ENCODE data around the gene ATG4C. TPM values are rescaled to one million over a fixed set of nuclear protein-coding genes. Genes with fewer than 3 reads are reported as not detected.

Gene ATG4C
- total RNA-seq, 2 donors from 2014 or later, result 6.5 to 9.4 TPM

- no peaks in the 10 kb centered on the region for H3K4me1 ChIP-seq
- H3K27ac ChIP-seq, result no peak overlapping the region
- no peaks in the 10 kb centered on the region for H3K36me3 ChIP-seq
- no peaks in the 10 kb centered on the region for H3K9me3 ChIP-seq
- no peak overlapping the region for H3K4me3 ChIP-seq
- no peak for TF ChIP-seq CTCF (IDR thresholded peaks at IDR 0.05)
- no peak for DNase-seq (ENCODE audit: low spot score)
- no peaks in the 10 kb centered on the region for H3K27me3 ChIP-seq
Observed at GRCh38 chr1:62836856-62837540, 53.1 kb downstream of the ATG4C start.

- no peaks in the 10 kb centered on the region for H3K27me3 ChIP-seq
- no peak overlapping the region for H3K4me3 ChIP-seq
- H3K9me3 ChIP-seq, result no peaks in the 10 kb centered on the region
- TF ChIP-seq CTCF (IDR thresholded peaks at IDR 0.05), result no peak
- H3K36me3 ChIP-seq, result peaks cover 1% of the 10 kb centered on the region
- no peak overlapping the region for H3K27ac ChIP-seq
- no peaks in the 10 kb centered on the region for H3K4me1 ChIP-seq
- DNase-seq (ENCODE audit: low spot score), result no peak
Observed at GRCh38 chr1:62840555-62840954, 56.6 kb downstream of the ATG4C start.

- H3K36me3 ChIP-seq, result peaks cover 4% of the 10 kb centered on the region
- TF ChIP-seq CTCF (IDR thresholded peaks at IDR 0.05), result peak; percentile 61 to 73
- H3K27me3 ChIP-seq, result no peaks in the 10 kb centered on the region
- H3K27ac ChIP-seq, result no peak overlapping the region
- H3K9me3 ChIP-seq, result no peaks in the 10 kb centered on the region
- H3K4me1 ChIP-seq, result no peaks in the 10 kb centered on the region
- no peak overlapping the region for H3K4me3 ChIP-seq
- DNase-seq (ENCODE audit: low spot score), result no peak
Observed at GRCh38 chr1:62841587-62842169, 57.7 kb downstream of the ATG4C start.

GRCh38 chr1:62844030-62844429 is 60.1 kb downstream of the ATG4C start:
- no peak for DNase-seq (ENCODE audit: low spot score)
- no peak overlapping the region for H3K27ac ChIP-seq
- H3K4me3 ChIP-seq, result no peak overlapping the region
- H3K36me3 ChIP-seq, result peaks cover 4% of the 10 kb centered on the region
- no peak for TF ChIP-seq CTCF (IDR thresholded peaks at IDR 0.05)
- no peaks in the 10 kb centered on the region for H3K9me3 ChIP-seq
- H3K4me1 ChIP-seq, result no peaks in the 10 kb centered on the region
- no peaks in the 10 kb centered on the region for H3K27me3 ChIP-seq

- no peaks in the 10 kb centered on the region for H3K27me3 ChIP-seq
- H3K4me3 ChIP-seq, result no peak overlapping the region
- no peak for DNase-seq (ENCODE audit: low spot score)
- H3K9me3 ChIP-seq, result no peaks in the 10 kb centered on the region
- no peak overlapping the region for H3K27ac ChIP-seq
- TF ChIP-seq CTCF (IDR thresholded peaks at IDR 0.05), result no peak
- H3K4me1 ChIP-seq, result no peaks in the 10 kb centered on the region
- H3K36me3 ChIP-seq, result peaks cover 4% of the 10 kb centered on the region
Observed at GRCh38 chr1:62849031-62849430, 65.1 kb downstream of the ATG4C start.

- no peaks in the 10 kb centered on the region for H3K9me3 ChIP-seq
- no peak overlapping the region for H3K27ac ChIP-seq
- no peaks in the 10 kb centered on the region for H3K4me1 ChIP-seq
- TF ChIP-seq CTCF (IDR thresholded peaks at IDR 0.05), result no peak
- no peaks in the 10 kb centered on the region for H3K27me3 ChIP-seq
- DNase-seq (ENCODE audit: low spot score), result no peak
- no peak overlapping the region for H3K4me3 ChIP-seq
- no peaks in the 10 kb centered on the region for H3K36me3 ChIP-seq
Observed at GRCh38 chr1:62852253-62852652, 68.3 kb downstream of the ATG4C start.
